ENCODE data around the gene ABHD1. TPM values are rescaled to one million over a fixed set of nuclear protein-coding genes. Genes with fewer than 3 reads are reported as not detected.

The ABHD1 gene
- polyA plus RNA-seq, 1 donor (not counting 4 experiments of a cell fraction or from before 2014, with no cell fraction given), result not detected

DNA sequence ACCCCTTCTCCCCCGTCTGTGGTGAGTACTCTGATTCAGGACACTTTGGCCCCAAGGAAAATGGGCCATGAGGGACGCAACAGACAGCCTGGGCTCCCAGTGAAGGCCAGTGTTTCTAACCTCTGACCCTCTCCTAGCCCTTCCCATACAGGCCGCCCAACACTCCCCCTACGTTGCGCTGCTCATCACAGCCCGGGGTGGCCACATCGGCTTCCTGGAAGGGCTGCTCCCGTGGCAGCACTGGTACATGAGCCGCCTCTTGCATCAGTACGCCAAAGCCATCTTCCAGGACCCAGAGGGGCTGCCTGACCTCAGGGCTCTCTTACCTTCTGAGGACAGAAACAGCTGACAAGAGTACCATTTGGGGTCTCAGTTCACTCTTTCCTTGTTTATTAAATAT is 6.8 kb downstream of the ABHD1 start:
- no peak overlapping the region for H3K27ac ChIP-seq (ENCODE audit: control insufficient read depth, insufficient read depth, low read length)
- peaks cover 20 to 26% of the 10 kb centered on the region in 2 experiments for H3K36me3 ChIP-seq (ENCODE audit: control insufficient read depth in 2 of 2, extremely low read depth in 1 of 2, insufficient read depth in 2 of 2, low read length in 2 of 2)
- H3K4me3 ChIP-seq (ENCODE audit: control insufficient read depth in 2 of 3, extremely low read depth in 1 of 3, insufficient read depth in 2 of 3, low read depth in 1 of 3, low read length in 3 of 3), result no peak overlapping the region
- H3K9me3 ChIP-seq (ENCODE audit: control insufficient read depth, low read depth, low read length), result no peaks in the 10 kb centered on the region
- H3K9me1 ChIP-seq (ENCODE audit: control insufficient read depth, extremely low read depth, insufficient read depth, low read length), result no peaks in the 10 kb centered on the region
- dilution Hi-C loops (cut with MboI; ENCODE audit: extremely low pct_ligation_motif_present, low sequenced_read_pairs), result no loop called here
- no peaks in the 10 kb centered on the region for H4K20me1 ChIP-seq (ENCODE audit: control insufficient read depth, extremely low read depth, insufficient read depth, low read length)
- DNase-seq (ENCODE audit: low read depth, low spot score) (no peak), FAIRE-seq (no peak)
- H2AFZ ChIP-seq (ENCODE audit: control insufficient read depth, low read length), result no peak overlapping the region
- no peak overlapping the region for H3K9ac ChIP-seq (ENCODE audit: control insufficient read depth, extremely low read depth, insufficient read depth, low read length)
- TF ChIP-seq, protein P1, sequence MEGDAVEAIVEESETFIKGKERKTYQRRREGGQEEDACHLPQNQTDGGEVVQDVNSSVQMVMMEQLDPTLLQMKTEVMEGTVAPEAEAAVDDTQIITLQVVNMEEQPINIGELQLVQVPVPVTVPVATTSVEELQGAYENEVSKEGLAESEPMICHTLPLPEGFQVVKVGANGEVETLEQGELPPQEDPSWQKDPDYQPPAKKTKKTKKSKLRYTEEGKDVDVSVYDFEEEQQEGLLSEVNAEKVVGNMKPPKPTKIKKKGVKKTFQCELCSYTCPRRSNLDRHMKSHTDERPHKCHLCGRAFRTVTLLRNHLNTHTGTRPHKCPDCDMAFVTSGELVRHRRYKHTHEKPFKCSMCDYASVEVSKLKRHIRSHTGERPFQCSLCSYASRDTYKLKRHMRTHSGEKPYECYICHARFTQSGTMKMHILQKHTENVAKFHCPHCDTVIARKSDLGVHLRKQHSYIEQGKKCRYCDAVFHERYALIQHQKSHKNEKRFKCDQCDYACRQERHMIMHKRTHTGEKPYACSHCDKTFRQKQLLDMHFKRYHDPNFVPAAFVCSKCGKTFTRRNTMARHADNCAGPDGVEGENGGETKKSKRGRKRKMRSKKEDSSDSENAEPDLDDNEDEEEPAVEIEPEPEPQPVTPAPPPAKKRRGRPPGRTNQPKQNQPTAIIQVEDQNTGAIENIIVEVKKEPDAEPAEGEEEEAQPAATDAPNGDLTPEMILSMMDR (optimal IDR thresholded peaks at IDR 0.05 in 1 of 3, IDR thresholded peaks at IDR 0.05 in 1 of 3, conservative IDR thresholded peaks at IDR 0.05 in 1 of 3; ENCODE audit: extremely low read depth in 1 of 3, insufficient read depth in 2 of 3, low read length in 3 of 3), result no peak
- no peak for TF ChIP-seq EZH2 (IDR thresholded peaks at IDR 0.05; ENCODE audit: low read length)
- no peak overlapping the region for H3K4me2 ChIP-seq (ENCODE audit: control insufficient read depth, extremely low read depth, insufficient read depth, low read depth, low read length)
- no peaks in the 10 kb centered on the region for H3K27me3 ChIP-seq (ENCODE audit: control insufficient read depth, extremely low read depth, insufficient read depth, low read length)
- peaks cover 7% of the 10 kb centered on the region for H3K4me1 ChIP-seq (ENCODE audit: control insufficient read depth, extremely low read depth, insufficient read depth, low read length)
- H3K79me2 ChIP-seq (ENCODE audit: control insufficient read depth, insufficient read depth, low read length), result peaks cover 20% of the 10 kb centered on the region

- Histone ChIP-seq H3K4me3 (ENCODE audit: control insufficient read depth in 2 of 3, extremely low read depth in 1 of 3, insufficient read depth in 2 of 3, low read depth in 1 of 3, low read length in 3 of 3) (no peak overlapping the region), H2AFZ (ENCODE audit: control insufficient read depth, low read length) (no peak overlapping the region), H3K9me3 (ENCODE audit: control insufficient read depth, low read depth, low read length) (no peaks in the 10 kb centered on the region), H3K36me3 (ENCODE audit: control insufficient read depth in 2 of 2, extremely low read depth in 1 of 2, insufficient read depth in 2 of 2, low read length in 2 of 2) (peaks cover 20 to 26% of the 10 kb centered on the region in 2 experiments), H3K4me1 (ENCODE audit: control insufficient read depth, extremely low read depth, insufficient read depth, low read length) (peaks cover 7% of the 10 kb centered on the region), H3K4me2 (ENCODE audit: control insufficient read depth, extremely low read depth, insufficient read depth, low read depth, low read length) (no peak overlapping the region), H3K9me1 (ENCODE audit: control insufficient read depth, extremely low read depth, insufficient read depth, low read length) (no peaks in the 10 kb centered on the region), H3K79me2 (ENCODE audit: control insufficient read depth, insufficient read depth, low read length) (peaks cover 20% of the 10 kb centered on the region), H3K9ac (ENCODE audit: control insufficient read depth, extremely low read depth, insufficient read depth, low read length) (no peak overlapping the region), H4K20me1 (ENCODE audit: control insufficient read depth, extremely low read depth, insufficient read depth, low read length) (no peaks in the 10 kb centered on the region), H3K27ac (ENCODE audit: control insufficient read depth, insufficient read depth, low read length) (no peak overlapping the region), H3K27me3 (ENCODE audit: control insufficient read depth, extremely low read depth, insufficient read depth, low read length) (no peaks in the 10 kb centered on the region)
- dilution Hi-C loops (cut with MboI; ENCODE audit: extremely low pct_ligation_motif_present, low sequenced_read_pairs), result no loop called here
- no peak for TF ChIP-seq EZH2 (IDR thresholded peaks at IDR 0.05; ENCODE audit: low read length)
- TF ChIP-seq, protein P1 (optimal IDR thresholded peaks at IDR 0.05 in 1 of 3, IDR thresholded peaks at IDR 0.05 in 1 of 3, conservative IDR thresholded peaks at IDR 0.05 in 1 of 3; ENCODE audit: extremely low read depth in 1 of 3, insufficient read depth in 2 of 3, low read length in 3 of 3), result no peak
- FAIRE-seq (no peak), DNase-seq (ENCODE audit: low read depth, low spot score) (no peak)
These were observed 7.8 kb downstream of the ABHD1 start for GRCh38 chr2:27131429-27131828.
